Keratinocyte (primary cell): ENCODE data around the gene STX7. TPM values are rescaled to one million over a fixed set of nuclear protein-coding genes. Genes with fewer than 3 reads are reported as not detected.

Experiments used
- DNase-seq: peaks from one replicate; pipeline ENCODE4 v3.0.0-alpha.2; 2011; ENCODE audit warnings: low read depth, missing footprints, low spot score
- FAIRE-seq: peaks from 2 replicates; lab custom pipeline; 2011; peaks lifted over from hg19 to GRCh38; lab: Jason Lieb, UNC
- H2AFZ ChIP-seq: 2 replicates; pipeline ENCODE4 v1.6.0; 2012; ENCODE audit warnings: low read length, control low read depth, inconsistent platforms; ENCODE audit not compliant: control insufficient read depth
- H3K27ac ChIP-seq: 2 replicates; pipeline ENCODE4 v1.5.1; 2011; ENCODE audit warnings: low read length; ENCODE audit not compliant: control insufficient read depth, insufficient read depth
- H3K27me3 ChIP-seq: 3 replicates; pipeline ENCODE4 v1.6.0; 2011; ENCODE audit warnings: low read length; ENCODE audit not compliant: control insufficient read depth, insufficient read depth; ENCODE audit errors: extremely low read depth
- H3K36me3 ChIP-seq, 2 experiments: 2 replicates in 1 of 2; 3 replicates in 1 of 2; pipeline ENCODE4 v1.5.1; 2011; ENCODE audit warnings: low read length in 2 of 2, mild to moderate bottlenecking in 1 of 2; ENCODE audit not compliant: control insufficient read depth in 2 of 2, insufficient read depth in 2 of 2; ENCODE audit errors: extremely low read depth in 1 of 2
- H3K4me1 ChIP-seq: 3 replicates; pipeline ENCODE4 v1.5.1; 2011; ENCODE audit warnings: low read length; ENCODE audit not compliant: control insufficient read depth, insufficient read depth; ENCODE audit errors: extremely low read depth
- H3K4me2 ChIP-seq: 3 replicates; pipeline ENCODE4 v1.6.0; 2011; ENCODE audit warnings: low read depth, low read length; ENCODE audit not compliant: control insufficient read depth, insufficient read depth; ENCODE audit errors: extremely low read depth
- H3K4me3 ChIP-seq, 3 experiments: fragments of 200-600 bp in 1 of 3; sonication (generic) in 1 of 3; 2 replicates in 2 of 3; 3 replicates in 1 of 3; pipeline ENCODE4 v1.5.1; 2011 to 2016; ENCODE audit warnings: low read length in 3 of 3, mild to moderate bottlenecking in 3 of 3, control low read depth in 2 of 3, inconsistent platforms in 1 of 3, low read depth in 1 of 3, mixed read lengths in 1 of 3, mixed run types in 1 of 3, moderate library complexity in 1 of 3; ENCODE audit not compliant: control insufficient read depth in 2 of 3, insufficient read depth in 2 of 3; ENCODE audit errors: extremely low read depth in 1 of 3
- H3K79me2 ChIP-seq: 2 replicates; pipeline ENCODE4 v1.6.0; 2012; ENCODE audit warnings: low read length; ENCODE audit not compliant: control insufficient read depth, insufficient read depth
- H3K9ac ChIP-seq: 3 replicates; pipeline ENCODE4 v1.6.0; 2011; ENCODE audit warnings: low read length; ENCODE audit not compliant: control insufficient read depth, insufficient read depth; ENCODE audit errors: extremely low read depth
- H3K9me1 ChIP-seq: 3 replicates; pipeline ENCODE4 v1.6.0; 2011; ENCODE audit warnings: low read length; ENCODE audit not compliant: control insufficient read depth, insufficient read depth; ENCODE audit errors: extremely low read depth
- H3K9me3 ChIP-seq: 2 replicates; pipeline ENCODE4 v1.5.1; 2012; ENCODE audit warnings: low read depth, low read length; ENCODE audit not compliant: control insufficient read depth
- H4K20me1 ChIP-seq: 3 replicates; pipeline ENCODE4 v1.6.0; 2011; ENCODE audit warnings: low read length; ENCODE audit not compliant: control insufficient read depth, insufficient read depth; ENCODE audit errors: extremely low read depth
- EZH2 ChIP-seq: IDR thresholded peaks from one replicate; pipeline ENCODE4 v1.6.1; 2012; ENCODE audit warnings: inconsistent platforms, mild to moderate bottlenecking, low read length, moderate library complexity
- dilution Hi-C: fragments of 300-500 bp; cut with MboI; formaldehyde crosslinking; loops from one replicate; pipeline ENCODE4 v1.7.0; 2020; ENCODE audit warnings: low sequenced_read_pairs; ENCODE audit not compliant: extremely low pct_ligation_motif_present
- polyA plus RNA-seq, 5 experiments: library from polyadenylated mRNA; depleted of rRNA in 3 of 5; stranded (reverse) in 3 of 5; stranded (forward) in 1 of 5; unstranded in 1 of 5; fragments of >200 nt; gene quantifications; 1 replicate in 1 of 5; 2 replicates in 3 of 5; 3 replicates in 1 of 5; pipeline versions ENCODE4 v1.2.1 to v1.2.3, GENCODE V29; 2011 to 2012; ENCODE audit warnings: missing spikeins in 2 of 5, low read depth in 1 of 5, low replicate concordance in 1 of 5
- TF ChIP-seq, protein P1 (sequence below), 3 experiments: IDR thresholded peaks in 1 of 3; conservative IDR thresholded peaks in 1 of 3; optimal IDR thresholded peaks in 1 of 3; 2 replicates in 2 of 3; 3 replicates in 1 of 3; pipeline versions ENCODE3 to v1.5.1; 2011; ENCODE audit warnings: low read length in 3 of 3, mild to moderate bottlenecking in 3 of 3, moderate library complexity in 2 of 3, control low read depth in 1 of 3, inconsistent platforms in 1 of 3; ENCODE audit not compliant: insufficient read depth in 2 of 3; ENCODE audit errors: extremely low read depth in 1 of 3

STX7 gene
- polyA plus RNA-seq, 1 donor (not counting 4 experiments of a cell fraction or from before 2014, with no cell fraction given): 41.0 TPM

DNA sequence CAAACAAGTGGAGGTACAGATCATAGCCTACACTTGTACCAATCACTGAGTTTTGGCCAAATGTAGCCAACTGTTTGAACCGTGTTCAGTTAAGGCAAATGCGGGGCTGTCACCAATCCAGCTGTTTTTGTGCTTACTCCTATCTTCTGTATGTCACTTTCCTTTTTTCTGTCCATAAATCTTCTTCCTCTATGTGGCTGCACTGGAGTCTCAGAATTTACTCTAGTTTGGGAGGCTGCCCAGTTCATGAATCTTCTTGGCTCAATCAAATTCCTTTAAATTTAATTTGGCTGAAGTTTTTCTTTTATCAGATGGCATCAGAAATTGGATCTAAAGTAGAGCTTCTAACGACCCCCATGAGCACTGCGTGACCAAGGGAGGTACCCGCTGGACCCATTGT lies 11.7 kb upstream of the STX7 start:
- DNase-seq (no peak), FAIRE-seq (no peak)
- Histone ChIP-seq H3K27ac (no peak overlapping the region), H3K9me3 (no peaks in the 10 kb centered on the region), H3K4me3 (no peak overlapping the region), H4K20me1 (no peaks in the 10 kb centered on the region), H3K79me2 (no peaks in the 10 kb centered on the region), H3K36me3 (no peaks in the 10 kb centered on the region), H3K27me3 (no peaks in the 10 kb centered on the region), H3K9ac (no peak overlapping the region), H3K4me2 (no peak overlapping the region), H3K4me1 (no peaks in the 10 kb centered on the region), H2AFZ (no peak overlapping the region), H3K9me1 (no peaks in the 10 kb centered on the region)
- dilution Hi-C loops: loop anchor here (10.0 kb wide), 1 partner anchor 240 kb away; no protein-coding TSS in a partner anchor
- TF ChIP-seq EZH2: no peak
- TF ChIP-seq, protein P1, sequence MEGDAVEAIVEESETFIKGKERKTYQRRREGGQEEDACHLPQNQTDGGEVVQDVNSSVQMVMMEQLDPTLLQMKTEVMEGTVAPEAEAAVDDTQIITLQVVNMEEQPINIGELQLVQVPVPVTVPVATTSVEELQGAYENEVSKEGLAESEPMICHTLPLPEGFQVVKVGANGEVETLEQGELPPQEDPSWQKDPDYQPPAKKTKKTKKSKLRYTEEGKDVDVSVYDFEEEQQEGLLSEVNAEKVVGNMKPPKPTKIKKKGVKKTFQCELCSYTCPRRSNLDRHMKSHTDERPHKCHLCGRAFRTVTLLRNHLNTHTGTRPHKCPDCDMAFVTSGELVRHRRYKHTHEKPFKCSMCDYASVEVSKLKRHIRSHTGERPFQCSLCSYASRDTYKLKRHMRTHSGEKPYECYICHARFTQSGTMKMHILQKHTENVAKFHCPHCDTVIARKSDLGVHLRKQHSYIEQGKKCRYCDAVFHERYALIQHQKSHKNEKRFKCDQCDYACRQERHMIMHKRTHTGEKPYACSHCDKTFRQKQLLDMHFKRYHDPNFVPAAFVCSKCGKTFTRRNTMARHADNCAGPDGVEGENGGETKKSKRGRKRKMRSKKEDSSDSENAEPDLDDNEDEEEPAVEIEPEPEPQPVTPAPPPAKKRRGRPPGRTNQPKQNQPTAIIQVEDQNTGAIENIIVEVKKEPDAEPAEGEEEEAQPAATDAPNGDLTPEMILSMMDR (optimal IDR thresholded peaks at IDR 0.05 in 1 of 3, IDR thresholded peaks at IDR 0.05 in 1 of 3, conservative IDR thresholded peaks at IDR 0.05 in 1 of 3; ENCODE audit: extremely low read depth in 1 of 3, insufficient read depth in 2 of 3, low read length in 3 of 3): no peak

DNA sequence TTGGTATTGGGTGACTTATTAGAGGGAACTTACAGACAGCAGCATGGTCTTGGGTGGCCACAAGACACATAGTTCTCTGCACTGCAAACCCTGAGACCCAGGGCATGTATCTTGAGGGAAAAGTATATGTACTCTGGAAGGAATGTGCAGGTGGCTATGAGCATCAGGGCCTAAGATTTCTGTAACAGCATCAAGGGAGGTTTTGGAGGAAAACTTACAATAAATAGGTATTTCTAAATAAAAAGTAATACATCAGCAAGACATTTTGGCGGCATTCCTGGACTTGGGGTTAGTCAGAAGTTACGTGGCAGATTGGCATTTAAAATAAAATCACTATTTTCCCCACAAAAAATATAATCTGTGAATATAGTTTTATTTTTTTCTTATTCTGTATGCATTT lies 8.0 kb upstream of the STX7 start:
- no peak for FAIRE-seq
- H3K36me3 ChIP-seq: no peaks in the 10 kb centered on the region
- TF ChIP-seq, protein P1 (optimal IDR thresholded peaks at IDR 0.05 in 1 of 3, IDR thresholded peaks at IDR 0.05 in 1 of 3, conservative IDR thresholded peaks at IDR 0.05 in 1 of 3; ENCODE audit: extremely low read depth in 1 of 3, insufficient read depth in 2 of 3, low read length in 3 of 3): no peak
- TF ChIP-seq EZH2: no peak
- no peaks in the 10 kb centered on the region for H3K9me3 ChIP-seq
- no peak overlapping the region for H3K4me2 ChIP-seq
- no peak for DNase-seq
- H3K4me1 ChIP-seq: no peaks in the 10 kb centered on the region
- dilution Hi-C loops: loop anchor here (10.0 kb wide), 1 partner anchor 244 kb away; no protein-coding TSS in a partner anchor
- H4K20me1 ChIP-seq: no peaks in the 10 kb centered on the region
- H3K79me2 ChIP-seq: no peaks in the 10 kb centered on the region
- H3K9ac ChIP-seq: no peak overlapping the region
- H3K27me3 ChIP-seq: no peaks in the 10 kb centered on the region
- H3K4me3 ChIP-seq: no peak overlapping the region
- H2AFZ ChIP-seq: no peak overlapping the region
- no peak overlapping the region for H3K27ac ChIP-seq
- H3K9me1 ChIP-seq: no peaks in the 10 kb centered on the region
